ENCODE results near the gene CDH13.

The CDH13 gene

DNA sequence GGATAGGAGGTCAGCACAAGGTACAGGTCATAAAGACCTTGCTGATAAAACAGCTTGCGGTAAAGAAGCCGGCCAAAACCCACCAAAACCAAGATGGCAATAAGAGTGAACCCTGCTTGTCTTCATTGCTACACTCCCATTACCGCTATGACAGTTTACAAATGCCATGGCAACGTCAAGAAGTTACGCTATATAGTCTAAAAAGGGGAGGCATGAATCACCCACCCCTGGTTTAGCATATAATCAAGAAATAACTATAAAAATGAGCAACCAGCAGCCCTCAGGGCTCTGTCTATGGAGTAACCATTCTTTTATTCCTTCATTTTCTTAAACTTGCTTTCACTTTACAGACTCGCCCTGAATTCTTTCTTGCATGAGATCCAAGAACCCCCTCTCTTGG is 1180.0 kb downstream of the CDH13 start:
- Histone ChIP-seq H3K79me2 (ENCODE audit: low read length) (peaks cover 11% of the 10 kb centered on the region), H3F3A (ENCODE audit: insufficient read depth, low read length) (no peaks in the 10 kb centered on the region), H3K9ac (ENCODE audit: low read length) (no peak overlapping the region), H3K4me3 (ENCODE audit: low read length) (no peak overlapping the region), H3K27me3 (replicated peaks; ENCODE audit: insufficient read depth, low read length) (no peaks in the 10 kb centered on the region), H3K9me2 (replicated peaks; ENCODE audit: insufficient read depth, low read length) (no peaks in the 10 kb centered on the region), H3K9me3 (replicated peaks; ENCODE audit: insufficient read depth, low read length) (no peaks in the 10 kb centered on the region), H3K36me3 (replicated peaks; ENCODE audit: insufficient read depth, low read length) (no peaks in the 10 kb centered on the region), H3K4me2 (ENCODE audit: low read depth, low read length) (no peak overlapping the region), H3K4me1 (ENCODE audit: low read length) (no peaks in the 10 kb centered on the region), H2AFZ (ENCODE audit: low read length) (no peak overlapping the region), H3K27ac (ENCODE audit: low read length) (no peak overlapping the region), H4K20me1 (ENCODE audit: insufficient read depth, low read length) (no peaks in the 10 kb centered on the region)
- no peak for DNase-seq
- no peak for TF ChIP-seq EZH2phosphoT487 (IDR thresholded peaks at IDR 0.05; ENCODE audit: low read length)
- TF ChIP-seq, protein P1, sequence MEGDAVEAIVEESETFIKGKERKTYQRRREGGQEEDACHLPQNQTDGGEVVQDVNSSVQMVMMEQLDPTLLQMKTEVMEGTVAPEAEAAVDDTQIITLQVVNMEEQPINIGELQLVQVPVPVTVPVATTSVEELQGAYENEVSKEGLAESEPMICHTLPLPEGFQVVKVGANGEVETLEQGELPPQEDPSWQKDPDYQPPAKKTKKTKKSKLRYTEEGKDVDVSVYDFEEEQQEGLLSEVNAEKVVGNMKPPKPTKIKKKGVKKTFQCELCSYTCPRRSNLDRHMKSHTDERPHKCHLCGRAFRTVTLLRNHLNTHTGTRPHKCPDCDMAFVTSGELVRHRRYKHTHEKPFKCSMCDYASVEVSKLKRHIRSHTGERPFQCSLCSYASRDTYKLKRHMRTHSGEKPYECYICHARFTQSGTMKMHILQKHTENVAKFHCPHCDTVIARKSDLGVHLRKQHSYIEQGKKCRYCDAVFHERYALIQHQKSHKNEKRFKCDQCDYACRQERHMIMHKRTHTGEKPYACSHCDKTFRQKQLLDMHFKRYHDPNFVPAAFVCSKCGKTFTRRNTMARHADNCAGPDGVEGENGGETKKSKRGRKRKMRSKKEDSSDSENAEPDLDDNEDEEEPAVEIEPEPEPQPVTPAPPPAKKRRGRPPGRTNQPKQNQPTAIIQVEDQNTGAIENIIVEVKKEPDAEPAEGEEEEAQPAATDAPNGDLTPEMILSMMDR (IDR thresholded peaks at IDR 0.05; ENCODE audit: low read length), result no peak
- no peak for TF ChIP-seq EZH2 (optimal IDR thresholded peaks at IDR 0.05; ENCODE audit: low read depth, low read length)

DNA sequence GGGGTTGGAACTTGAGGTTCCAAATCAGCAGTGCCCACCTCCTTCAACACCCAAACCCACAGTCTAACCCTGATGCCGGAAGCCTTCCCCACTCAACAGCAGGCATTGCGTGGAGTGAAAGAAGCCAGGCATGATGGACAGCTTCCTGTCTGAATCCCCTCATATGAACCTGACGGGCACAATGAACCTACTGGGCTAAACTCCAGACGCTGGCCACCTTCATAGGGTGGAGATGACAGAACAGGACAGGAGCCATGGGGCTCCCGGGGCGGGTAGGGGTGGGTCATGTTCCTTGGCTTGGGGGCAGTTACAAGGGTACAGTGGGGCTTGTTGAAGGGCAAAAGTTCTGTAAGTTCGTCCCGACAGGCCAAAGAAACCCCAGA is 1180.5 kb downstream of the CDH13 start:
- Histone ChIP-seq H3K4me2 (ENCODE audit: low read depth, low read length) (0 out of 2 replicates have a peak overlapping the region, but pooled peaks have one; percentile 29), H3K27ac (ENCODE audit: low read length) (no peak overlapping the region), H3F3A (ENCODE audit: insufficient read depth, low read length) (no peaks in the 10 kb centered on the region), H3K27me3 (replicated peaks; ENCODE audit: insufficient read depth, low read length) (no peaks in the 10 kb centered on the region), H4K20me1 (ENCODE audit: insufficient read depth, low read length) (no peaks in the 10 kb centered on the region), H3K9me2 (replicated peaks; ENCODE audit: insufficient read depth, low read length) (no peaks in the 10 kb centered on the region), H3K9ac (ENCODE audit: low read length) (no peak overlapping the region), H3K4me3 (ENCODE audit: low read length) (no peak overlapping the region; the same call in 1 of the 2 replicates), H3K9me3 (replicated peaks; ENCODE audit: insufficient read depth, low read length) (no peaks in the 10 kb centered on the region), H2AFZ (ENCODE audit: low read length) (no peak overlapping the region), H3K79me2 (ENCODE audit: low read length) (peaks cover 11% of the 10 kb centered on the region), H3K4me1 (ENCODE audit: low read length) (no peaks in the 10 kb centered on the region), H3K36me3 (replicated peaks; ENCODE audit: insufficient read depth, low read length) (no peaks in the 10 kb centered on the region)
- TF ChIP-seq, protein P1 (IDR thresholded peaks at IDR 0.05; ENCODE audit: low read length), result no peak
- TF ChIP-seq EZH2 (optimal IDR thresholded peaks at IDR 0.05; ENCODE audit: low read depth, low read length) (no peak), EZH2phosphoT487 (IDR thresholded peaks at IDR 0.05; ENCODE audit: low read length) (no peak)
- no peak for DNase-seq

DNA sequence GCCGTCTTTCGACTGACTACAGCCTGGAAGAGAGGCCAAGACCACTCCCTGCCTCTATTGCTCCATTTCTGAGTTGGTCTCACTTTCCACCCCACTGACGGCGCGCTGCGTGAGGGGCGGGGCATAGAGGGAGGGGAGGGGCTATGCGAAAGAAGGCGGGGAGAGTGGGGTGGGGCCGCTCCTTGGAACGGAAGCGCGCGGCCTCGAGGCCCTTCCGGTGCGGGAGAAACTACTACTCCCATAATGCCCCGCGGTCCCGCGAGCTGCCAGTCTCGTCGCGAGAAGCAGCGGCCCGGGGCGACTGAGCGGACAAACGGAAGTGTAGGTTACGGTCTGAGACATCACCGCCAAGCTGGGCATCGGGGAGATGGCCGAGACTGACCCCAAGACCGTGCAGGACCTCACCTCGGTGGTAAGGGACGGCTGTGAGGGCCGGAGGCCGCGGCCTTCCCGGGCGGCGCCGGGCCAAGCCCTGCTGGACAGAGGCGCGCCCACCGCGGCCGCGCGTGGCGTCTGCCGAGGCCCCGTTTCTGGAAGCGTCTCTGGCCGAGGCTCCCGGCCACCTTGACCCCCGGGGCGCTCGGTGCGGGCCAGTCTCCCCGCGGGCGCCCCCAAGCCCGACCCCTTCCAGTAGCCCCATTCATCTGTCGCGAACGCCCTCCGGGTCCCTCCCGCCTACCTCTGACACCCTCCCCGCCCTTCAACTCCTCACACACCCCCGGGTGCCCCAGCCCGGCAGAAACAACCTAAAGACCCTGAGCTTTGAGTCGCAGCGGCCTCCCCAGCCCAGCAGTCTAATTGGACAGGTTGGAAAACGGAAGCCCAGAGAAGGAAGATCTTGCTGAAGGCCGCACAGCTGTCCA is 1181.2 kb downstream of the CDH13 start, which contains the start of gene HSBP1:
HSBP1 (plus strand) TSS at position 269 of the 863 bp plus-strand sequence; CDS start at position 368, 99 bp downstream.
- Histone ChIP-seq H3K27me3 (replicated peaks; ENCODE audit: insufficient read depth, low read length) (no peaks in the 10 kb centered on the region), H3K4me2 (ENCODE audit: low read depth, low read length) (peak within 1 kb of the TSS; percentile 74), H3K9me3 (replicated peaks; ENCODE audit: insufficient read depth, low read length) (no peaks in the 10 kb centered on the region), H3K36me3 (replicated peaks; ENCODE audit: insufficient read depth, low read length) (no peaks in the 10 kb centered on the region), H3K27ac (ENCODE audit: low read length) (no peak within 1 kb of the TSS), H3K4me3 (ENCODE audit: low read length) (peak within 1 kb of the TSS; percentile 76), H3K4me1 (ENCODE audit: low read length) (0 out of 2 replicates have a peak, but pooled peaks cover 1% of the 10 kb centered on the region), H3F3A (ENCODE audit: insufficient read depth, low read length) (no peaks in the 10 kb centered on the region), H3K79me2 (ENCODE audit: low read length) (peaks cover 11% of the 10 kb centered on the region), H3K9me2 (replicated peaks; ENCODE audit: insufficient read depth, low read length) (no peaks in the 10 kb centered on the region), H3K9ac (ENCODE audit: low read length) (peak within 1 kb of the TSS; percentile 55), H4K20me1 (ENCODE audit: insufficient read depth, low read length) (no peaks in the 10 kb centered on the region), H2AFZ (ENCODE audit: low read length) (peak within 1 kb of the TSS; percentile 65)
- no peak for TF ChIP-seq EZH2phosphoT487 (IDR thresholded peaks at IDR 0.05; ENCODE audit: low read length)
- TF ChIP-seq EZH2 (optimal IDR thresholded peaks at IDR 0.05; ENCODE audit: low read depth, low read length), result no peak
- DNase-seq, result peak; percentile 83
